HG02642 (cell line): ENCODE results near the gene DPH3.

Experiments used
- ATAC-seq: cut with Tn5 transposase; IDR thresholded peaks from one replicate; pipeline ENCODE4 v1.9.1; 2021; ENCODE audit warnings: mild to moderate bottlenecking; ENCODE audit not compliant: unreplicated experiment, poor library complexity

DPH3 gene

GRCh38 chr3:16294844-16295243 is 30.1 kb upstream of the DPH3 start:
- ATAC-seq, result no peak

- ATAC-seq, result no peak
These were observed 26.1 kb upstream of the DPH3 start for GRCh38 chr3:16290827-16291196.

- no peak for ATAC-seq
These were observed 25.5 kb upstream of the DPH3 start for GRCh38 chr3:16290007-16290826.

- ATAC-seq, result no peak
These were observed 24.6 kb upstream of the DPH3 start for GRCh38 chr3:16289144-16289889.

- ATAC-seq, result no peak
These were observed 23.9 kb upstream of the DPH3 start for GRCh38 chr3:16288664-16289063.

GRCh38 chr3:16286751-16287543 is 22.2 kb upstream of the DPH3 start:
- ATAC-seq, result peak; percentile 18

- ATAC-seq, result peak; percentile 82
These were observed 21.4 kb upstream of the DPH3 start for GRCh38 chr3:16286161-16286560.

GRCh38 chr3:16284633-16285032 is 19.9 kb upstream of the DPH3 start:
- ATAC-seq, result no peak

- ATAC-seq, result no peak
These were observed 15.9 kb upstream of the DPH3 start for GRCh38 chr3:16280671-16281070.

GRCh38 chr3:16279010-16279801 is 14.5 kb upstream of the DPH3 start:
- no peak for ATAC-seq

- no peak for ATAC-seq
These were observed 12.7 kb upstream of the DPH3 start for GRCh38 chr3:16277471-16277870.

- no peak for ATAC-seq
These were observed 9.1 kb upstream of the DPH3 start for GRCh38 chr3:16273867-16274266.

GRCh38 chr3:16272588-16272987 is 7.8 kb upstream of the DPH3 start:
- ATAC-seq, result no peak

- no peak for ATAC-seq
These were observed 6.1 kb upstream of the DPH3 start for GRCh38 chr3:16270855-16271254.

- no peak for ATAC-seq
These were observed 2.0 kb upstream of the DPH3 start for GRCh38 chr3:16266714-16267113.

GRCh38 chr3:16265455-16265786 is 678 bp upstream of the DPH3 start:
- no peak for ATAC-seq

- no peak for ATAC-seq
These were observed 502 bp downstream of the DPH3 start for GRCh38 chr3:16264174-16264707.

GRCh38 chr3:16262174-16262573 is 2.6 kb downstream of the DPH3 start:
- ATAC-seq, result no peak

GRCh38 chr3:16260046-16260445 is 4.7 kb downstream of the DPH3 start:
- no peak for ATAC-seq

- no peak for ATAC-seq
These were observed 5.9 kb downstream of the DPH3 start for GRCh38 chr3:16258866-16259265.
